ENCODE results near the gene RELN. TPM values are rescaled to one million over a fixed set of nuclear protein-coding genes. Genes with fewer than 3 reads are reported as not detected.

Gene RELN
- total and polyA plus RNA-seq, 10 of the 15 experiments (the other 5 are each of a cell fraction or from before 2014, with no cell fraction given), result 0.11 to 0.21 TPM; not detected in 8

GRCh38 chr7:103695521-103695920, 293.9 kb downstream of the RELN start:
- WGBS (ENCODE audit: insufficient coverage, insufficient replicate concordance, low lambda C conversion rate, missing lambda C conversion rate), result 23% methylated on average over 4 of the region's 4 CpGs
- Histone ChIP-seq H3K4me3 (no peak overlapping the region), H3K27ac (ENCODE audit: control insufficient read depth, insufficient read depth) (no peak overlapping the region), H3K4me1 (ENCODE audit: control insufficient read depth, insufficient read depth, low read length) (no peaks in the 10 kb centered on the region), H4K20me1 (ENCODE audit: control insufficient read depth, insufficient read depth) (no peaks in the 10 kb centered on the region), H3K36me3 (ENCODE audit: control insufficient read depth in 2 of 2, insufficient read depth in 2 of 2, low read length in 1 of 2) (no peaks in the 10 kb centered on the region), H3K79me2 (ENCODE audit: control insufficient read depth, insufficient read depth, low read length) (no peaks in the 10 kb centered on the region), H3K27me3 (replicated peaks in 1 of 2; ENCODE audit: control insufficient read depth in 2 of 2, insufficient read depth in 2 of 2, low read length in 1 of 2) (peaks cover 1 to 3% of the 10 kb centered on the region in 2 experiments; a peak in 1 of 4 replicates), H3K4me2 (ENCODE audit: control insufficient read depth, insufficient read depth) (no peak overlapping the region), H2AFZ (ENCODE audit: control insufficient read depth, low read depth, low read length) (no peak overlapping the region), H3K9me3 (replicated peaks; ENCODE audit: control insufficient read depth, insufficient read depth, low read length) (no peaks in the 10 kb centered on the region), H3K9ac (ENCODE audit: control insufficient read depth, insufficient read depth, low read length) (no peak overlapping the region)
- POLR2A ChIA-PET, result no interaction called here
- intact Hi-C loops (cut with micrococcal nuclease; ENCODE audit: unreplicated experiment) (no loop called here), in situ Hi-C loops (cut with MboI) (no loop called here)
- SMC1A ChIA-PET (ENCODE audit: uncharacterized antibody, unreplicated experiment), result no interaction called here
- BruUV-seq (replicated peaks), result no TSS peak
- FAIRE-seq (no peak), DNase-seq (ENCODE audit: low read depth, low spot score) (no peak), ATAC-seq (no peak)
- RAD21 ChIA-PET (ENCODE audit: unreplicated experiment), result no interaction called here
- TF ChIP-seq IKZF2 (IDR thresholded peaks at IDR 0.05), result no peak
- TF ChIP-seq RAD51 (IDR thresholded peaks at IDR 0.05), result no peak
- TF ChIP-seq E4F1 (IDR thresholded peaks at IDR 0.05; ENCODE audit: borderline replicate concordance, partially characterized antibody), result no peak
- no peak for TF ChIP-seq ELK1 (IDR thresholded peaks at IDR 0.05; ENCODE audit: low read depth, low read length)
- no peak for TF ChIP-seq USF2 (IDR thresholded peaks at IDR 0.05; ENCODE audit: borderline replicate concordance, low read depth, low read length)
- TF ChIP-seq FOS (IDR thresholded peaks at IDR 0.05; ENCODE audit: borderline replicate concordance, extremely low read depth, insufficient read length), result no peak
- no peak for TF ChIP-seq ZNF217 (IDR thresholded peaks at IDR 0.05)
- no peak for TF ChIP-seq NFIC (IDR thresholded peaks at IDR 0.05; ENCODE audit: low read depth, low read length)
- no peak for TF ChIP-seq POLR2AphosphoS2 (IDR thresholded peaks at IDR 0.05; ENCODE audit: low read depth, low read length)
- no peak for TF ChIP-seq TARDBP (IDR thresholded peaks at IDR 0.05; ENCODE audit: borderline replicate concordance)
- no peak for TF ChIP-seq IKZF1 (conservative IDR thresholded peaks at IDR 0.05)
- CTCF ChIA-PET, result interaction anchor here (1.4 kb wide), 1 partner anchor 16 kb away, joined by 3 read pairs; no protein-coding TSS in a partner anchor

Measured in GM12878 (cell line).